ENCODE results near the gene SPAG4. TPM values are rescaled to one million over a fixed set of nuclear protein-coding genes. Genes with fewer than 3 reads are reported as not detected.

The SPAG4 gene
- total RNA-seq, 4 donors from 2014 or later, result 0.89 TPM; not detected in 3

GRCh38 chr20:35663516-35664465 lies 48.2 kb downstream of the SPAG4 start:
- H3K4me1 ChIP-seq, result peaks cover 46% of the 10 kb centered on the region
- H3K27ac ChIP-seq, result peak overlapping the region; percentile 100
- peaks cover 6% of the 10 kb centered on the region for H3K36me3 ChIP-seq
- H3K27me3 ChIP-seq, result no peaks in the 10 kb centered on the region
- TF ChIP-seq EP300 (IDR thresholded peaks at IDR 0.05) (no peak), POLR2A (IDR thresholded peaks at IDR 0.05) (no peak), CTCF (IDR thresholded peaks at IDR 0.05) (no peak), POLR2AphosphoS5 (IDR thresholded peaks at IDR 0.05) (no peak)
- peak overlapping the region; percentile 93 for H3K4me3 ChIP-seq
- peak; percentile 69 to 79 for DNase-seq (ENCODE audit: low spot score in 2 of 2)
- H3K9me3 ChIP-seq, result no peaks in the 10 kb centered on the region
- WGBS, result 0% methylated on average over 17 of the region's 28 CpGs

- Histone ChIP-seq H3K4me3 (peak within 1 kb of the TSS; percentile 93), H3K9me3 (no peaks in the 10 kb centered on the region), H3K27ac (peak within 1 kb of the TSS; percentile 100), H3K27me3 (no peaks in the 10 kb centered on the region), H3K36me3 (peaks cover 15% of the 10 kb centered on the region), H3K4me1 (peaks cover 41% of the 10 kb centered on the region)
- whole genome bisulfite sequencing, result 0% methylated on average over 8 of the region's 61 CpGs
- peak; percentile 85 to 97 for TF ChIP-seq POLR2A (IDR thresholded peaks at IDR 0.05)
- TF ChIP-seq CTCF (IDR thresholded peaks at IDR 0.05), result no peak
- no peak for TF ChIP-seq EP300 (IDR thresholded peaks at IDR 0.05)
- TF ChIP-seq POLR2AphosphoS5 (IDR thresholded peaks at IDR 0.05), result peak; percentile 89 to 95 (median 90)
- DNase-seq (ENCODE audit: low spot score in 2 of 2), result peak; percentile 97
Observed at GRCh38 chr20:35664466-35665206, 49.0 kb downstream of the SPAG4 start, which contains the start of the genes CPNE1 and RBM12. Gene CPNE1 (minus strand): TSS chr20:35664900. CDS start chr20:35632923, 31,977 bp downstream. Gene RBM12 (minus strand): TSS chr20:35664900. CDS start chr20:35655322, 9,578 bp downstream.

- DNase-seq (ENCODE audit: low spot score in 2 of 2), result peak in 1 of 2 donors; percentile 40
- Histone ChIP-seq H3K27ac (no peak overlapping the region), H3K9me3 (no peaks in the 10 kb centered on the region), H3K4me1 (peaks cover 28% of the 10 kb centered on the region), H3K27me3 (no peaks in the 10 kb centered on the region), H3K36me3 (peaks cover 28% of the 10 kb centered on the region), H3K4me3 (no peak overlapping the region)
- WGBS, result 93% methylated on average over 17 of the region's 17 CpGs
- TF ChIP-seq POLR2A (IDR thresholded peaks at IDR 0.05) (no peak), POLR2AphosphoS5 (IDR thresholded peaks at IDR 0.05) (no peak), CTCF (IDR thresholded peaks at IDR 0.05) (no peak), EP300 (IDR thresholded peaks at IDR 0.05) (no peak)
Observed at GRCh38 chr20:35665949-35666288, 50.3 kb downstream of the SPAG4 start.

GRCh38 chr20:35669221-35669620 lies 53.6 kb downstream of the SPAG4 start:
- peaks cover 61% of the 10 kb centered on the region for H3K36me3 ChIP-seq

More at GRCh38 chr20:35669221-35669620, 53.6 kb downstream of the SPAG4 start:
- Histone ChIP-seq H3K27me3 (no peaks in the 10 kb centered on the region), H3K9me3 (no peaks in the 10 kb centered on the region), H3K4me1 (no peaks in the 10 kb centered on the region), H3K4me3 (no peak overlapping the region), H3K27ac (no peak overlapping the region)
- DNase-seq (ENCODE audit: low spot score in 2 of 2), result peak in 1 of 2 donors; percentile 15
- TF ChIP-seq EP300 (IDR thresholded peaks at IDR 0.05) (no peak), POLR2A (IDR thresholded peaks at IDR 0.05) (no peak), CTCF (IDR thresholded peaks at IDR 0.05) (no peak), POLR2AphosphoS5 (IDR thresholded peaks at IDR 0.05) (no peak)
- WGBS, result 96% methylated on average over 5 of the region's 5 CpGs
